SIG-M5 (cell line): Measurements from ENCODE around the gene APOD.

ENCODE experiments used
- DNase-seq: peaks from one replicate; lab custom pipeline; 2025; lab: John Stamatoyannopoulos, UW

Gene APOD

DNA sequence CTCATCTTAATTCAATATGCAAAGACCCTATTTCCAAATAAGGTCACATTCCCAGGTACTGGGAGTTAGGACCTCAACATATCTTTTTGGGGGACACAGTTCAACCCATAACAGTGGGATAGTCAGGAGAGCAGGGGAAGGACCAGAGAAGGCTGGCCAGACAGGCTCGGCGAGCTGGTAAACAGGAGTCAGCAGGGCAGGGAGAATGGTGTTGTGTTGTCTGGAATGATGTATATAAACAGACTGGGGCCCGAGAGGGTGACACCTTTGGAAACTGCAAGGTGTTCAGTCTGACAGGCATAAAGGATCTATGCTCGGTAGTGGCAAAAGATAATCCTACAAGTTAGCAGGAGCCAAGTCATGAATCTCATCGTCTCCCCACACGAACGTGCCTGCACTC lies 30.5 kb downstream of the APOD start:
- DNase-seq: no peak

DNA sequence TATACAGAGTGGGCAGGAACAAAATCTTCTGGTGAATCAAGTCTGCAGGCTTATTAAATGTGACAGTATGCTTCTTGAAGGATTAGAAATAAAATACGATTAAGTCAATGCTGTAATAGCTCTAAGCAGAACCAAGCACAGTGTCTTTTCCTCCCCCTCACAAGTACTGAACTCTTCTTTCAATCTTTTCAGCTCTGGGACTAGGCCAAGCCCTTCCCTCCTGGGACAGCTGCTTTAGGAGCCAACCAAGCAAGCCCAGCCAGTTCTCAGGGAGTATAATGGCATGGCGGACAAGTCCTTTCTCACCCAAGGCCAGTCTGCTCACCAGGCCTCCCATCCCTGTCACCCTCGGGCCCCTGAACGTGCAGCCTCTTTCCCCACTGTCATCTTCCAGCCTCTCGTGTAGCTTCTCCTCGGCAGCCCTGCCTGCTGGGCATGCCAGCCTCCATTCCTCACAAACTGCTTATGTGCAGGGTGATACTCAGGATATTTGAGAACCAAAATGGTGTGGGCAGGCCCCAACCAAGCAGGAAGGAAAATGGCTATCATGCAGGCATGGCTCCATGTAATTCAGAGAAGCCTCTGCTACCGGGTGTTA lies 32.3 kb downstream of the APOD start:
- DNase-seq: no peak

DNA sequence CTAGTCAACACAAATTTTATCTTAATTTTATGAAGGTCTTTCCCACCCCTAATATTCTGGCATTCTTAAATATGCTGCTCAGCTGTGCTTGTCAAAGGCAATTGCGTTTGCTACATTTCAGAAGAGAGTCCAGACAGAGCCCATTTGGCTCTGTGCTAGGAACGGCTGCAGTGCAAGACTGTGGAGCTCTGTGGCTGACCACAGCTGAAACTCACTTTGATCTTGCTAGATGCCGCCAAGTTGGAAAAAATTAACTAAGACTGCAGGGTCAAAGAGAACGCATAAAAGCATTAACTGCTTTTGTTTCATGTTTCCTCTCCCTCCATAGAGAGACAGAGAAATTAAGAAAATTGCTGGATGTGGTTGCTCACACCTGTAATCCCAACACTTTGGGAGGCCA lies 33.0 kb downstream of the APOD start:
- DNase-seq: no peak

DNA sequence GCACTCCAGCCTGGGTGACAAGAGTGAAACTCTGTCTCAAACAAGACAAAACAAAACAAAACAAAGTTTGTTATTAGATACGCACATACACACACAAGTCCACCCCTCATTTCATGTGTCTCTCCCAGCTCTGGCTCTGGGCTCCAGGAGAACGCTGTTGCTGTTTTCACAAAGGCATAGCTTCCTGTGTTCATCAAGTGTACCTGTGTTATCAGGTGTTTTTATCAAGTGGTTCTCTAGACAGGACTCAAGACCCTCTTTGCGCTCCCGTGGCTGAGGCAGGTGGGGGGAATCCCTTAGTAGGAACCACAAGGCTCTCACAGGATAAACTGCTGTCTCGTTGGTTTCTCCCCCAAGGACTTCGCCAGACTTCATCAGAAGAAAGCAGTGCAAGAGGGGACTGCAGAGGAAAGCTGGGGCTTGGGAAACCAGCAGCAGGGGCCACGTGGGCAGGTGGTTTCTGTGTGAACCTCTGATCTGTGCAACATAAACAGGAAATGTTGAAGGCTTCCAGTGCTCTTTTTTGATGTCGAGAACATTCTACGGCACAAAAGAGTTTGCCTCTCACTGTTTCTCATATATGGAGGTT lies 33.7 kb downstream of the APOD start:
- DNase-seq: no peak

DNA sequence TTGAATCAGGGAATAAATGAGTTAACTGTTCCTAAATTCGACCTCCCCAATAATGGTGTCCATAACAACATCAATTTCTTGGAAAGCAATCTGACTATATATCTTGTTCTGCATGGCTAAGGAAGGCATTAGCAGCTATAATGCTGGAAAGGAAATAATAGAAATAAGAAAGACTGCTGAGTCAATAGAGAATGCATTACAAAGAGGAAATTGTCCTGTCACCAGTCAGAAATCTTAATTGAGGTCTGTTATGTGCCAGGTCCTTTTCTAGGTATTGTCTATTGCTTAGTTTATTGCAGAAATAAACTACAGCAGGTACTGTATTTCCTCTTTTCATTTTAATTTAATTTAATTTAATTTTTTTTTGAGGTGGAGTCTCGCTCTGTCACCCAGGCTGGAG lies 34.8 kb downstream of the APOD start:
- DNase-seq: no peak

DNA sequence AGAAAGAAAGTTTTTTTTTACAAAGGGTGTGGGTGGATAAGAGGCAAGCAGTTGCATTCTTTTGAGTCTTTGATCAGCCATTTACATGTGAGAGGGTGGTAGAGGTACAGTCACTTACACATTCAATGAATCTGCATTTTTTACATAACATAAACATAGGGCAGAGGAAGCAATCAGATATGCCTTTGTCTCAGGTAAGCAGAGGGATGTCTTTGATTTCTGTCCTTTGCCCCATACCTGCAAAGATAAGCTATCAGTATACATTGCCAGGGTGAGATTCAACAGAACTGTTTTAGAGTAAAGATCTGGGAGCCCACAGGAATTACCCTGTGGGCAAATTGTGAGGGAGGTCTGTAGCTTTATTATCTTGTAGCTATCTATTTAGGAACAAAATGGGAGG lies 35.2 kb downstream of the APOD start:
- no peak for DNase-seq

DNA sequence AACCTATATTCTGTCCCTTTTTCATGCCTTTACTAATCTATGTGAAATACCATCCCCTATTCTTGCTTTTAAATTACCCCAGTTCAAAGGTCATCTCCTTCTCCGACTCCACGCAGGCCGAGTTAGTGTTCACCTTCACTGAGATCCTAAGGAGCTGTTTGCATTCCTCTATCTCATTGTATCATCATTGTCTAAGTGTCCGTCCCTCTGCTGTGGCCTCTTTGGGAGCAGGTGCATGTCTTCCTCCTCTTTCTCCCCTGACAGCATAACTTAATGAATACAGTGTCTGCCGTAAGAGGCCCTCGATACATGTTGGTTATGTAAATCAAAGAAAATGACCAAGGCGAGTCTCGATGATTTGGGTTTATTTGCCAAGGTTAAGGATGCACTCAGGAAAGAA lies 35.7 kb downstream of the APOD start:
- DNase-seq: no peak

DNA sequence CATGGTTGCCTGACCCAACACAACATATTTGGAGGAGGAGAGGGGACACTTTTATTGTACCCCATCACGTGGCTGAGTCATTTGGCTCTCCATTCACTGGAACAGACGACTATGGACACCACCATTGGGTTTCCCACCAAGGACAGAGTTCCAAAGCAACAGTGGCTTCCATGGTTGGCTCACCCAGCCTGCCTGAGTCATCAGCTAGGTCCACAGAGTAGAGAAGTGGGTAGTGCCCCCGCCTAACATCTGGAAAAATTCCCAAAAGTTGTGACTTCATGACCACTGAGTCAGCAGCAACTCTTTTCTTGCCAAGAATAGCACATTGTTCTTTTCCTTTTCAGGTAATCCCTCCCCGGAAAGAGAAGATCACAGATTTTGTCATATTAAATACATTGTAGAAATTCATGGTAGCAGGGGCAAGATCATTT lies 37.6 kb downstream of the APOD start:
- DNase-seq: no peak

DNA sequence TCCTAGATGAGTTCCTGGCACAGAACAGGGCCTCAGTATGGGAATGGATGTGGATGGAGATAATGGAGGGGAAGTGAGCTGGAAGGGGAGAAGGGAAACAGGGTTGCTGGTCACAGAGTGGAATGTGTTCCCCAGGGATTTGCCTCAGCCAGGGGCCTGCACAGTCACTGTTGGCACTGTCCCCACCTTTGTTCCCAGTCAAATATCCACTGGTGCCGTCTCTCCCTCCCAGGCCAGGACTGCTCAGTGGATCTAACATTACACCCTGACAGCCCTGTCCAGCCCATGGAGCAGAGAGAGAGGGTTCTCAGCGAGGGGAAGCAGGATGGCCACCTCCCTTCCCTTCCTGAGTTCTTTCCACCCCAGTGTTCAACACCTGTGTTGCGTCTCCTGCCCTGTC lies 39.1 kb downstream of the APOD start:
- DNase-seq: no peak

DNA sequence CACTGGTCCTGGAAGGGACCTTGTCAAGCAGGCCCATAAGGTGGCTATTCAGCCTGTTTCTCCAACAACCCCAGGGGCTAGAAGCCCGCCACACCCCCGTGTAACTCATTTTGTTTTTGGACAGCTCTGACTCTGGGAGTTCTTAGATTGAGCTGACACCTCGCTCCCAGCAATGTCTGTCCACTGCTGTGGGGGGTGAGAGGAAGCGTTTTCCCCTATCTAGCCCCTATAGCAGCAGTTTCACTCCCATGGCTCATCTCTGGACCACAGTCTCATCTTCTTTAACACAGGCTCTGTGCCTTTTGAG lies 39.6 kb downstream of the APOD start:
- DNase-seq: no peak

DNA sequence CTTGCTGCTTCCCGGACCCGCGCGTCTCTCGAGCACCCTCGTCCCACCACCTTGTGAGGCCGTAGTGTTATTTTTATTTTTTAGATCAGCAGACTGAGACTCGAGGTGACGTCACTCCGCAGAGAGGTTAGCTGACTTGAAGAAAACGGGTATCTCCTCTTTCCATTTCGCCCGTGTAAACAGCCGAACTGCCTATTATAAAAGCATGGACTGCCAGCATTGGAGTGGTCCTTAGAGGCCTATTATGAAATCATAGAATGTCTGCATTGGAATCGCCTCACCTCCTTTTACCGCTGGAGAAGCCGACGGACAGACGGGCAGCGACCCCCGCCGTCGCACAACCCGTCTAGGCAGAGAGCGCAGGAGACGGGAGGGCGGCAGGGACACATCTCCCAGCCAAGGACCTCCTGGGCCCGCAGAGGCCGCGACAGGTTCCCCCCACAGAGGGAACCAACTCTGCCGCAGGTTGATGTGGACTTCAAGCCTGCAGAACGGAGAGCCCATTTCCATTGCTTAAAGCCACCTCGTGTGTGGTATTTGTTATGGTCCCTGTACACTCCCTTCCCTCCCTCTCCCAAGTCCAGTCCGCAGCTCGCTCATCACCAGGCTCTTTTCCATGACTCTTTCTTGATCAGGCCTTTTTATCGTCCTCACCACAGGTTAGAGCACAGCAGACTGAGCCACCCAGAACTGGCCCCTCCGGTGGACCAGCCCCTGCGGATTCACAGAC lies 40.1 kb downstream of the APOD start:
- no peak for DNase-seq

DNA sequence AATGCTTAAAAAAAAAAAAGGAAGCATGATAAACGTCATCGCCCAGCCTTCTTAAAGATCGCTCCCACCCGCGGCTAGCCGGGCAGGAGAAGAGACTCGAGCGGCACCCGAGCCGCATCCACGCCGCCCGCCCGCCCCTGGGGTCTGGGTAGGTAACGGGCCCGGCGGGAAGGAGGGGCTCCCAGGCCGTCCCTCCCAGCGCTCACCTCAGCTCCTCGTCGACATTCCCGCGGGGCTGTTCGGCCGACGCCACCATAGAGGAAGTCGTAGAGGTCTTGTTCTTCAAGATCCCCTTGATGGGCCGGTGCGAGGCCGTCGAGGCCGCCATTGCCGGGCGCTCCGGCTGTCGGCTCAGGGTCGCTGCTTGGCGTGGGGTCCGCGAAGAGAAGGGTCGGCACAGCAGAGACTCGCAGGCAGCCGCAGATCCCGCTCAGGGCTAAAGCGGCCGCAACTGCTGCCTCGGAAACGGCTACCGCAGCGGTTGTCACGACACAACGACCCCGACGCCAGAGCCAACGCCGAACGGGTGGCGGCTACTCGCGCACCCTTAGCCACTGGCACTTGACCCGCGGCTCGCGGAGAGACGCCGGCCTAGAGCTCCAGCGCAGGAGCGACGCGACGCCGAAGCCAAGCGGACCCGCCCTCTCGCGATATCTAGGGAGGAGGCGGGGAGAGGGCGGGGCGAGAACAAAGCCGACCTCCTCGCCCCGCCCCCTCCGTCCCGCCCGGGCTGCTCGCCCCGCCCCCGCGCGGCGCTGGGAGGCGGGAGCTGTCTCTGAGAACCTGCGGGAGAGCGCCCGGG lies 40.8 kb downstream of the APOD start, which contains the start of gene PPP1R2:
PPP1R2 (minus strand) TSS at position 628 of the 802 bp plus-strand sequence; CDS start at position 328, 300 bp downstream.
- DNase-seq: peak; percentile 24

DNA sequence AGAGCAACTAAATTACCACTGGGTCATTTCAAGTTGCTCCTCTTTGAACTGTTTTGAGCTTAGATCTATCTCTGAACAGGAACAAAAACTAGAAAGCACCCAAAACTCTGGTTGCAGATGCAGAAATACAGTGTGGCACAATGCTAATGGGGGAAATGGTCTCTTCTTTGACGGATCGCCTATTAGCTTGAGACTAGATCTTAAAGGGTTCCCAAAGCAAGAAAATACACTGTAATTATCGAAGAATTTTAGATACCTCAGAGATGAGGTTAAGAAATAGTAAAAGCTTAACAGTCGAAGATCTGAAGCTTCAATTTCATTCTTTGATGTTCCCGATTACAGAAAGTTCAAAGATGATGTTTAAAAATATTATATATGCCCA lies 41.4 kb downstream of the APOD start:
- DNase-seq: peak; percentile 6

DNA sequence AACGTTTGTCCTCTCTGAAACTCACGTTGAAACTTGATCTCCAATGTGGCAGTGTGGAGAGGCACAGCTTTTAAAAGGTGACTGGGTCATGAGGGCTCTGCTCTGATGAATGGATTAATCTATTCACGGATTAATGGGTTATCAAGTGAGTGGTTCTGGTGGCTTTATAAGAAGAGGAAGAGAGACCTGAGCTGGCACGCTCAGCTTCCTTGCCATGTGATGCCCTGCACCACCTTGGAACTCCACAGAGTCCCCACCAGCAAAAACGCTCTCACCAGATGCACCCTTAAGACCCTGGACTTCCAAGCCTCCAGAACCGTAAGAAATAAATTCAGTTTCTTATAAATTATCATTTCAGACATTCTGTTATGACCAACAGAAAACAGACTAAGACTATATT lies 43.2 kb downstream of the APOD start:
- no peak for DNase-seq

DNA sequence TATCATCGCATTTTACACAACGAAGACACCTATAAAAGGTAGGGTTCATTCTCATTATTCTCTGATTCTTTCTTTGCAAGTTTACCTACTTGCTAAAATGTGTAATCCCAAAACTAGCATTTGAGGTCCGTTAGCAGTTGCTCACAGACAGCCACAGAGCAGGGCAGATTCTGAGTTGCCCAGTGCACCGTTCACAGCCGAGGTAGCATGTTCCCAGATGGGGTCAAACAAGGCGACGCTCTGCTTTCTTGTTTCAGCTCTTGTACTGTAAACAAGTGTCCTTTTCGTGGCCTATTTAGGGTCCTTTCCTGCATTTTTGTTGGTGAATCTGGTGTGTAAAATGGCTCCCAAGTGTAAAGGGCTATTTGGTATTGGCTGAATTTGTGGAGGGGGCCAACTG lies 43.7 kb downstream of the APOD start:
- no peak for DNase-seq

DNA sequence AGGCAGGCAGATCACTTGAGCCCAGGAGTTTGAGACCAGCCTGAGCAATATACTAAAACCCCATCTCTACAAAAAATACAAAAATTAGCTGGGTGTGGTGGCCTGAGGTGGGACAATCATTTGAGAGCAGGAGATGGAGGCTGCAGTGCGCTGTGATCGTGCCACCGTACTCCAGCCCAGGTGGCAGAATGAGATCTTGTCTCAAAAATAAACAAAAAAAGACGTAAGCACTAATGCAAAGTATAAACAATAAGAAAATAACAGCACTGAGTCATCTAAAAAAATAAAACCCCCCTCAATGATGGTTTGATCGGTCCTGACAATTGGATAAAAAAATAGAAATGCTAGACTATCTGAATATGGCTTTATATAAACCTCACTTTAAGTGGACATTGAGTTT lies 44.3 kb downstream of the APOD start:
- DNase-seq: no peak

DNA sequence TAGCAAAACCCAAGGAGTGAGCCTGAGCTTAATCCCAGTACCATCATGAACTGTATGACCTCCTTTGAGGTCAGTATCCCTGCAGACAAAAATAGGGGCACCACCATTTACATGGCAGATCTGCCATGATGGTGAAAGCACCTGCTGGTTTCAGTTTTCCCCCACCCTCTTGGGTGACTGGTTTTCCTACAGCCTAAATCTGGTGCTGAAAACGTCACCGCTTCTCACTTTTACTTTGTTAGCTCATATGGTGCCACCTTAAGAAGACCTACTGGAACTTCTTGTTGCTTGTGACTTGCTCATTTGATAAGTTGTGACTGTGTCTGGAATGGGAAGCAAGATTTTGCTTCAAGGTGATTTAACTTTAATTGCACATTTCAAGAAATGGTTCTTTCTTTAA lies 45.7 kb downstream of the APOD start:
- DNase-seq: no peak

DNA sequence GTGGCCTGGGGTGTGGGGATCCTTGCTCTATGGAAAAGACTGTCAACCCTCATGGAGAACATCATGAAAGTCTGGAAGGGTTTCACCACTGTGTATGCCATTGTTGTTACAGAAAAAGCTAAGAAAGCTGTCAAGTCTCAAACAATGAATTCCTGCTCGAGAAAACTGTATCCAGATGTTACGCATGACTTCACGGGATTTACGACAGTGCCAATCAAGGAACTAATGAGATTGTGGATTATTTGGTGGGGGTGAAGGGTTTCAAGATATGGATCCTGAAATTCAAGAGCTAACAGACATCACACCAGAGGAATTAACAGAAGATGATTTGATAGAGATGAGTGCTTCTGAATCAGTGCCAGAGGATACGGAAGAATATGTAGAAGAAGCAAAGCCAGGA lies 48.4 kb downstream of the APOD start:
- no peak for DNase-seq

DNA sequence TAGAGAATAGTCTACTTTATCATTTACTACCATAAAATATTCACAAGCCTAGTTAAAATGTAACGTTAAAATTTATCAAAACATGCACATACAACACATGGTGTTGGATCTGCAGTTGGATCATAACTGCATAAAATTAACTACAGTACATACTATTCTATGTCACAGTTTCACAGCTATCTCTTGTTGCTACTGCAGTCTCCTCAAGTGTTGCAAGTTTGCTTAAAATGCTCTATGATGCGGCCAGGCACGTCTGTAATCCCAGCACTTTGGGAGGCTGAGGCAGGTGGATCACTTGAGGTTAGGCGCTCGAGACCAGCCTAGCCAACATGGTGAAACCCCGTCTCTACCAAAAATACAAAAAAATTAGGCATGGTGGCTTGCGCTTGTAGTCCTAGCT lies 50.9 kb downstream of the APOD start:
- no peak for DNase-seq

DNA sequence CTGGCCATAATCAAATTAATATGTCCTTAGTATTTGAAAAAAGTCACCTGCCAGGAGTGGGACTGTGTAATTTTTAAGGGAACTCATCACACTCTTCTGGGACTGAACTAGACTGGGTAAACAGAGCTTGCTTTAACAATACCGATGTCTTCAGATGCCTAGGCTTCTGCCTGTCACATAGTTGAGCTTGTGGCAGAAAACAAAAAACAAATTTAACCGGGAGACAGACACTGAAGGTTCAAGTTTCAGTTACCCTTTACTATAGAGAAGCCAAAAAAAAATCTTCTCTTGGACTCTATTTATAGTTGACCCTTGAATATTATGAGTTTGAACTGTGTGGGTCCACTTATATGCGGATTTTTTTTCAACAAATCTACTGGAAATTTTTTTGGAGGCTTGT lies 51.4 kb downstream of the APOD start:
- no peak for DNase-seq

DNA sequence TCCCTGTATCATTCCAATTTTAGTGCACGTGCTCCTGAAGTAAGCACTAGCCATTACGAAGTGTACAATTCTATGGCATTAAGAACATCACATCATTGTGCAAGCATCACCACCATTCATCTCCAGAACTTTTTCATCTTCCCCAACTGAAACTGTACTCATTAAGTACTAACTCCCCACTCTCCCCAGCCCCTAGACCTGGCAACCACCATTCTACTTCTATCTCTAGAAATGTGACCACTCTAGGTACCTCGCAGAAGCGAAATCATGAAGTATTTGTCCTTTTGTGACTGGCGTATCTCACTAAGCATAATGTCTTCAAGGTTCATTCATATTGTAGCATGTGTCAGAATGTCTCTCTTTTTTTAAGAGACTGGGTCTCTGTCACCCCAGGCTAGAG lies 52.1 kb downstream of the APOD start:
- no peak for DNase-seq

DNA sequence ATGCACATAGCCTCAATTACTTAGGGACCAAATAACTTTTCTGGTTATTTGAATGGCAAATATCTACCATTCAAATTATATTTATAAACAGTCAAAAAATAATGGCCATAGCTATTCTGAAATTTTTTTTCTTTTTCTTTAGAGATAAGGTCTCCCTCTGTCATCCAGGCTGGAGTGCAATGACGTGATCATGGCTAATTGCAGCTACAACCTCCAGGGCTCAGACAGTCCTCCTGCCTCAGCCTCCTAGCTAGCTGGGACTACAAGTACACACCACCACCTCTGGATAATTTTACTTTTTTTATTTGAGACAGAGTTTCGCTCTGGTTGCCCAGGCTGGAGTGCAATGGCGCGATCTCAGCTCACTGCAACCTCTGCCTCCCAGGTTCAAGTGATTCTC lies 57.2 kb downstream of the APOD start:
- DNase-seq: no peak
